T-helper 2 cell (primary cell): ENCODE data around the gene GPC2.

Source experiments
- DNase-seq, 5 experiments: peaks; one replicate each; pipeline versions ENCODE4 v3.0.0 to v3.0.0-alpha.2; 2012 to 2022

GPC2 gene

DNA sequence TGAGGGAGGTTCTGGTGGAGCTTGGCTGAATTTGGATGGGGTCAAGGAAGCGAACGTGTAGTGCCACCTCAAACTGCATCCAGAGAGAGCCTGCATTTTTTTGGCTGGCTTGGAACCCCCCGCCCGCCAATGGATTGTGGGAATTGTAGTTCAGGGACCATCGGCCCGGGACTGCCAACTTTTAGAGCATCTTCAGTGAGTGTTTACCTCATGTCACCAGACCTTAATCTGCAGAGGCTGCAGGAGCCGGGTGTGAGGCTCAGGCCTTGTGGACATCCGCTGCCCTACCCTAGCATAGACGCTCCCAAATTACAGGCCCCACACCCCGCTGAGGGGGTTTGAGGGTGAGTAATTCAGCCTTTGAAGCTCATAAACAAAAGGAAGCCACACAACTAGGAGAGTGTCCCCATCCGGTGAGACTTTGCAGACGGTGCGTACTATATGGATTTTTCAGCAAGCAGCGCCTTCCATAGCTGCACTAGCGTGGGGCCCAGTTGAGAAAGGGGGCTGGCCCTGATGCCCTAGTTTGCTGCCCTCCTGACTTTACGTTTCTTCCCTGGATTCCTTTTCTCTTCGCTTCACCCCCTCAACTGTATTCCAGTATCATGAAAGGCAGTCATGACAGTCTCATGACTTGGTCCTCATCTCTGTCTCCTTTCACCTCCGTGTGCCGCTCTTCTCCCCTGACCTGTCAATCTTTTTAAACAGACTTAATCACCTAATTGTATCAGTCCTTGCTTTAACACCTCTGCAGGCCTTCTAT is 57.0 kb downstream of the GPC2 start:
- DNase-seq, result peak; percentile 33 to 84 (median 63)
